GM12874 (cell line): ENCODE data around the gene ATP2B2.

Source experiments
- TF ChIP-seq, protein P1 (sequence below): IDR thresholded peaks from 2 replicates; pipeline ENCODE4 v1.5.1; 2011; ENCODE audit warnings: low read depth, mild to moderate bottlenecking, control low read depth, low read length, moderate library complexity; ENCODE audit not compliant: insufficient read depth

ATP2B2 gene

GRCh38 chr3:10377148-10377725 lies 128.1 kb downstream of the ATP2B2 start:
- TF ChIP-seq, protein P1, sequence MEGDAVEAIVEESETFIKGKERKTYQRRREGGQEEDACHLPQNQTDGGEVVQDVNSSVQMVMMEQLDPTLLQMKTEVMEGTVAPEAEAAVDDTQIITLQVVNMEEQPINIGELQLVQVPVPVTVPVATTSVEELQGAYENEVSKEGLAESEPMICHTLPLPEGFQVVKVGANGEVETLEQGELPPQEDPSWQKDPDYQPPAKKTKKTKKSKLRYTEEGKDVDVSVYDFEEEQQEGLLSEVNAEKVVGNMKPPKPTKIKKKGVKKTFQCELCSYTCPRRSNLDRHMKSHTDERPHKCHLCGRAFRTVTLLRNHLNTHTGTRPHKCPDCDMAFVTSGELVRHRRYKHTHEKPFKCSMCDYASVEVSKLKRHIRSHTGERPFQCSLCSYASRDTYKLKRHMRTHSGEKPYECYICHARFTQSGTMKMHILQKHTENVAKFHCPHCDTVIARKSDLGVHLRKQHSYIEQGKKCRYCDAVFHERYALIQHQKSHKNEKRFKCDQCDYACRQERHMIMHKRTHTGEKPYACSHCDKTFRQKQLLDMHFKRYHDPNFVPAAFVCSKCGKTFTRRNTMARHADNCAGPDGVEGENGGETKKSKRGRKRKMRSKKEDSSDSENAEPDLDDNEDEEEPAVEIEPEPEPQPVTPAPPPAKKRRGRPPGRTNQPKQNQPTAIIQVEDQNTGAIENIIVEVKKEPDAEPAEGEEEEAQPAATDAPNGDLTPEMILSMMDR: no peak

GRCh38 chr3:10376353-10376752 lies 129.0 kb downstream of the ATP2B2 start:
- TF ChIP-seq, protein P1: no peak

- TF ChIP-seq, protein P1: no peak
These were observed 129.9 kb downstream of the ATP2B2 start for GRCh38 chr3:10375296-10376053.

GRCh38 chr3:10374311-10374710 lies 131.1 kb downstream of the ATP2B2 start:
- TF ChIP-seq, protein P1: no peak

GRCh38 chr3:10373686-10374261 lies 131.6 kb downstream of the ATP2B2 start:
- TF ChIP-seq, protein P1: no peak

- TF ChIP-seq, protein P1: no peak
These were observed 133.6 kb downstream of the ATP2B2 start for GRCh38 chr3:10371789-10372188.

- TF ChIP-seq, protein P1: no peak
These were observed 134.2 kb downstream of the ATP2B2 start for GRCh38 chr3:10371167-10371566.
